GM23248 (cell line): Measurements from ENCODE around the gene BDH1.

Experiments used
- EZH2 ChIP-seq: fragments of 200-600 bp; sonication (generic); IDR thresholded peaks from 2 replicates; pipeline ENCODE4 v1.6.1; 2018; ENCODE audit warnings: antibody characterized with exemption, mild to moderate bottlenecking; ENCODE audit not compliant: insufficient read depth, poor library complexity, severe bottlenecking
- EZH2phosphoT487 ChIP-seq: fragments of 200-600 bp; sonication (generic); IDR thresholded peaks from 2 replicates; pipeline ENCODE4 v1.6.1; 2018; ENCODE audit warnings: antibody characterized with exemption, moderate library complexity, mild to moderate bottlenecking, low read depth; ENCODE audit not compliant: insufficient read depth

DNA sequence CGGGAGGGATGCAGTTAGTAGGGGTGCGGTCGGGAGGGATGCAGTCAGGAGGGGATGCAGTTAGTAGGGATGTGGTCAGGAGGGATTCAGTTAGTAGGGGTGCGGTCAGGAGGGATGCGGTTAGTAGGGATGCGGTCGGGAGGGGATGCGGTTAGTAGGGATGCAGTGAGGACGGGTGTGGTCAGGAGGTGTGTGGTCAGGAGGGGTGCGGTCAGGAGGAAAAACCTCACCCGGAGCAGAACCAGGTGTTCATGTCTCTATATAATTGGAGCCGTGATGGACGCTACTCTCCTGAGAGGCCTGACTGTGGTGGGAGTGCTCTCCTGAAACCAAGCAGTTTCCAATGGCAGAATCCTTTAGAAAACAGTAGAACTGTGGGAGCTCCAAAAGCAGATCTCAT lies 95.8 kb downstream of the BDH1 start:
- no peak for TF ChIP-seq EZH2
- TF ChIP-seq EZH2phosphoT487, result no peak
